CD4-positive, alpha-beta T cell (primary cell): ENCODE measurements around the gene MMRN1. TPM values are rescaled to one million over a fixed set of nuclear protein-coding genes. Genes with fewer than 3 reads are reported as not detected.
"Not testable (repeated sequence)": the region's sequence is repeated elsewhere in the genome, so short reads cannot be mapped to it uniquely, and the experiment has no call there.

Experiments
- ATAC-seq: fragments of 200-7000 bp; cut with Tn5 transposase; one replicate; pipeline ENCODE4 v1.10.0; 2022; ENCODE audit warnings: mild to moderate bottlenecking; ENCODE audit not compliant: poor library complexity
- CTCF ChIA-PET: fragments of 350-600 bp; sonication (Branson Sonifier 250); formaldehyde crosslinking; loops from one replicate; lab custom pipeline; 2021; ENCODE audit warnings: antibody characterized with exemption, inconsistent platforms; lab: Charles Lee
- POLR2A ChIA-PET: fragments of 350-600 bp; sonication (Branson Sonifier 250); formaldehyde crosslinking; loops from one replicate; lab custom pipeline; 2021; ENCODE audit warnings: antibody characterized with exemption, inconsistent platforms; lab: Charles Lee
- DNase-seq, 14 experiments: peaks; one replicate each; pipeline ENCODE4 v3.0.0-alpha.2; 2013 to 2020; ENCODE audit warnings: mixed read lengths in 2 of 14
- H3K27ac ChIP-seq, 2 donors: one replicate each; pipeline versions ENCODE4 v1.5.1 to v1.7.0; 2013; ENCODE audit warnings: low read length in 2 of 2, low read depth in 1 of 2, mild to moderate bottlenecking in 1 of 2
- H3K27me3 ChIP-seq, 2 experiments: 1 replicate in 1 of 2; 2 replicates in 1 of 2; pipeline versions ENCODE4 v1.6.1 to v1.7.0; 2013; ENCODE audit warnings: low read length in 2 of 2, control low read depth in 1 of 2, mild to moderate bottlenecking in 1 of 2, moderate library complexity in 1 of 2; ENCODE audit not compliant: insufficient read depth in 2 of 2, control insufficient read depth in 1 of 2
- H3K36me3 ChIP-seq: one replicate; pipeline ENCODE4 v1.6.1; 2013; ENCODE audit warnings: low read length, control low read depth; ENCODE audit not compliant: insufficient read depth
- H3K4me1 ChIP-seq: one replicate; pipeline ENCODE4 v1.6.1; 2013; ENCODE audit warnings: low read length, control low read depth; ENCODE audit not compliant: insufficient read depth
- H3K4me3 ChIP-seq: one replicate; pipeline ENCODE4 v1.5.1; 2013; ENCODE audit warnings: mild to moderate bottlenecking, low read length, moderate library complexity
- H3K9me3 ChIP-seq, 2 experiments: 1 replicate in 1 of 2; 2 replicates in 1 of 2; pipeline versions ENCODE4 v1.6.1 to v1.7.0; 2013; ENCODE audit warnings: low read length in 2 of 2, mild to moderate bottlenecking in 2 of 2, control low read depth in 1 of 2, moderate library complexity in 1 of 2; ENCODE audit not compliant: control insufficient read depth in 1 of 2, insufficient read depth in 1 of 2
- H3K27ac Mint-ChIP-seq: one replicate; pipeline ENCODE4 v1.8.0; 2020; ENCODE audit warnings: mixed read lengths
- H3K27me3 Mint-ChIP-seq: one replicate; pipeline ENCODE4 v1.8.0; 2021; ENCODE audit warnings: mixed read lengths
- H3K36me3 Mint-ChIP-seq: one replicate; pipeline ENCODE4 v1.8.0; 2021; ENCODE audit warnings: low read depth, mixed read lengths
- H3K4me1 Mint-ChIP-seq: one replicate; pipeline ENCODE4 v1.8.0; 2021; ENCODE audit warnings: low read depth, mixed read lengths
- H3K4me3 Mint-ChIP-seq: one replicate; pipeline ENCODE4 v1.8.0; 2020; ENCODE audit warnings: mild to moderate bottlenecking, mixed read lengths
- H3K9me3 Mint-ChIP-seq: one replicate; pipeline ENCODE4 v1.8.0; 2020; ENCODE audit warnings: mixed read lengths
- CTCF ChIP-seq: fragments of 200-600 bp; IDR thresholded peaks from one replicate; pipeline ENCODE4 v1.8.0; 2022; ENCODE audit warnings: antibody characterized with exemption, mild to moderate bottlenecking
- intact Hi-C, 2 experiments: fragments of 100-400 bp; cut with DNase I in 1 of 2; cut with micrococcal nuclease in 1 of 2; formaldehyde crosslinking; loops; one replicate each; pipeline versions ENCODE4 v1.15.1 to v1.9.0; 2023 to 2025; cut with DNase I, micrococcal nuclease
- total RNA-seq, 174 experiments: library from RNA in 2 of 174; stranded (reverse) in 2 of 174; gene quantifications; one replicate each; pipeline ENCODE4 v1.2.3 and lab custom pipeline; 2021 to 2026

Gene MMRN1
- total RNA-seq, 2 experiments from 2014 or later, result 0.19 to 0.22 TPM

- H3K4me1 Mint-ChIP-seq, result peaks cover 12% of the 10 kb centered on the region
- no peak for TF ChIP-seq CTCF
- Histone ChIP-seq H3K9me3 (no peaks in the 10 kb centered on the region), H3K36me3 (no peaks in the 10 kb centered on the region), H3K27ac (no peak overlapping the region), H3K4me1 (peaks cover 5% of the 10 kb centered on the region), H3K27me3 (no peaks in the 10 kb centered on the region), H3K4me3 (no peak overlapping the region)
- DNase-seq (no peak), ATAC-seq (no peak)
- intact Hi-C loops, result loop anchor here in 1 of 2 experiments (2.0 to 10.0 kb wide), 6 partner anchors 241 to 743 kb away; no protein-coding TSS in a partner anchor
- H3K36me3 Mint-ChIP-seq, result no peaks in the 10 kb centered on the region
- no peaks in the 10 kb centered on the region for H3K9me3 Mint-ChIP-seq
- no peak overlapping the region for H3K27ac Mint-ChIP-seq
- ChIA-PET CTCF (no interaction called here), POLR2A (no interaction called here)
- no peak overlapping the region for H3K4me3 Mint-ChIP-seq
- H3K27me3 Mint-ChIP-seq, result no peaks in the 10 kb centered on the region
These were observed 5.2 kb downstream of the MMRN1 start for GRCh38 chr4:89899854-89900253.

- CTCF ChIA-PET, result interaction anchor here (1.4 kb wide), 1 partner anchor 675 kb away, joined by 4 read pairs; no protein-coding TSS in a partner anchor
These were observed 7.3 kb downstream of the MMRN1 start for GRCh38 chr4:89901808-89902431.

GRCh38 chr4:89904524-89904923, 9.9 kb downstream of the MMRN1 start:
- H3K27ac Mint-ChIP-seq, result no peak overlapping the region
- H3K36me3 ChIP-seq, result no peaks in the 10 kb centered on the region
- H3K27me3 ChIP-seq, result no peaks in the 10 kb centered on the region
- ChIA-PET POLR2A (no interaction called here), CTCF (no interaction called here)
- H3K4me1 Mint-ChIP-seq, result no peaks in the 10 kb centered on the region
- no peak overlapping the region for H3K4me3 ChIP-seq
- H3K27me3 Mint-ChIP-seq, result no peaks in the 10 kb centered on the region
- ATAC-seq (no peak), DNase-seq (no peak)
- H3K4me3 Mint-ChIP-seq, result no peak overlapping the region
- no peak overlapping the region for H3K27ac ChIP-seq
- intact Hi-C loops, result loop anchor here in 1 of 2 experiments (5.0 to 10.0 kb wide), 4 partner anchors 317 to 747 kb away; no protein-coding TSS in a partner anchor
- H3K36me3 Mint-ChIP-seq, result no peaks in the 10 kb centered on the region
- H3K9me3 ChIP-seq, result no peaks in the 10 kb centered on the region
- no peaks in the 10 kb centered on the region for H3K4me1 ChIP-seq
- no peaks in the 10 kb centered on the region for H3K9me3 Mint-ChIP-seq
- no peak for TF ChIP-seq CTCF

More at GRCh38 chr4:89901808-89902431, 7.3 kb downstream of the MMRN1 start:
- H3K9me3 ChIP-seq, H3K27me3 ChIP-seq, H3K4me1 ChIP-seq, H3K4me3 ChIP-seq, H3K4me1 Mint-ChIP-seq, H3K27me3 Mint-ChIP-seq, H3K36me3 ChIP-seq, H3K36me3 Mint-ChIP-seq, POLR2A ChIA-PET, H3K4me3 Mint-ChIP-seq, H3K27ac ChIP-seq, H3K9me3 Mint-ChIP-seq, H3K27ac Mint-ChIP-seq: not testable (repeated sequence)
- DNase-seq (peak; percentile 25 to 77 (median 39)), ATAC-seq (peak; percentile 93)
- intact Hi-C loops, result loop anchor here (1.0 to 10.0 kb wide), 11 partner anchors 243 to 745 kb away; no protein-coding TSS in a partner anchor
- peak; percentile 74 for TF ChIP-seq CTCF
